T follicular helper cell (primary cell): ENCODE results near the gene ZBTB42.

ENCODE experiments used
- DNase-seq: peaks from one replicate; pipeline ENCODE4 v3.0.0-alpha.2; 2020; ENCODE audit warnings: low read depth

Gene ZBTB42

GRCh38 chr14:104795781-104796686 is 4.9 kb upstream of the ZBTB42 start:
- peak; percentile 52 for DNase-seq

GRCh38 chr14:104796687-104797081 is 4.2 kb upstream of the ZBTB42 start:
- DNase-seq: no peak

- no peak for DNase-seq
Measured at GRCh38 chr14:104797115-104798044, 3.5 kb upstream of the ZBTB42 start.

GRCh38 chr14:104798300-104799243 is 2.3 kb upstream of the ZBTB42 start:
- DNase-seq: no peak

GRCh38 chr14:104799244-104800014 is 1.5 kb upstream of the ZBTB42 start:
- no peak for DNase-seq

GRCh38 chr14:104800015-104800770 is 708 bp upstream of the ZBTB42 start:
- peak; percentile 70 for DNase-seq

GRCh38 chr14:104801520-104802393 is 856 bp downstream of the ZBTB42 start:
- DNase-seq: no peak

- no peak for DNase-seq
Measured at GRCh38 chr14:104802394-104803184, 1.7 kb downstream of the ZBTB42 start.

- DNase-seq: no peak
Measured at GRCh38 chr14:104803280-104803911, 2.5 kb downstream of the ZBTB42 start.

GRCh38 chr14:104803912-104804410 is 3.1 kb downstream of the ZBTB42 start:
- DNase-seq: no peak

GRCh38 chr14:104804481-104805325 is 3.8 kb downstream of the ZBTB42 start:
- no peak for DNase-seq

- DNase-seq: no peak
Measured at GRCh38 chr14:104805326-104805678, 4.4 kb downstream of the ZBTB42 start.

- no peak for DNase-seq
Measured at GRCh38 chr14:104805941-104806624, 5.2 kb downstream of the ZBTB42 start.

- DNase-seq: no peak
Measured at GRCh38 chr14:104806625-104807465, 5.9 kb downstream of the ZBTB42 start.

GRCh38 chr14:104808456-104808855 is 7.6 kb downstream of the ZBTB42 start:
- no peak for DNase-seq
